GM23338 (cell line): ENCODE measurements around the gene METRN. TPM values are rescaled to one million over a fixed set of nuclear protein-coding genes. Genes with fewer than 3 reads are reported as not detected.

Experiments
- ATAC-seq: fragments of 200-7000 bp; cut with Tn5 transposase; 3 replicates; pipeline ENCODE4 v1.9.1; 2020
- DNase-seq: peaks from one replicate; pipeline ENCODE4 v3.0.0-alpha.2; 2015; ENCODE audit warnings: low spot score
- H2AFZ ChIP-seq: fragments of 200-600 bp; sonication (generic); 2 replicates; pipeline ENCODE4 v1.8.0; 2016; ENCODE audit warnings: antibody characterized with exemption, mild to moderate bottlenecking, moderate library complexity
- H3F3A ChIP-seq: fragments of 200-600 bp; sonication (generic); replicated peaks from 2 replicates; pipeline ENCODE4 v1.8.0; 2017; ENCODE audit warnings: antibody characterized with exemption, mixed run types, low read depth
- H3K27ac ChIP-seq: fragments of 200-600 bp; sonication (generic); 2 replicates; pipeline ENCODE4 v1.6.1; 2016; ENCODE audit warnings: low read depth
- H3K27me3 ChIP-seq: fragments of 200-600 bp; sonication (generic); 2 replicates; pipeline ENCODE4 v1.8.0; 2016; ENCODE audit warnings: mild to moderate bottlenecking, mixed run types, moderate library complexity; ENCODE audit not compliant: insufficient read depth
- H3K36me3 ChIP-seq: fragments of 200-600 bp; sonication (generic); 2 replicates; pipeline ENCODE4 v1.8.0; 2016; ENCODE audit warnings: mild to moderate bottlenecking; ENCODE audit not compliant: insufficient read depth
- H3K4me1 ChIP-seq: fragments of 200-600 bp; sonication (generic); 2 replicates; pipeline ENCODE4 v1.8.0; 2016; ENCODE audit warnings: mild to moderate bottlenecking, moderate library complexity; ENCODE audit not compliant: insufficient read depth
- H3K4me2 ChIP-seq: fragments of 200-600 bp; sonication (generic); 2 replicates; pipeline ENCODE4 v1.7.1; 2017; ENCODE audit warnings: mixed run types
- H3K4me3 ChIP-seq: fragments of 200-600 bp; sonication (generic); 2 replicates; pipeline ENCODE4 v1.6.1; 2016; ENCODE audit warnings: mixed run types
- H3K79me2 ChIP-seq: fragments of 200-600 bp; sonication (generic); replicated peaks from 2 replicates; pipeline ENCODE4 v1.8.0; 2017; ENCODE audit warnings: mild to moderate bottlenecking; ENCODE audit not compliant: insufficient read depth
- H3K9me2 ChIP-seq: fragments of 200-600 bp; sonication (generic); 2 replicates; pipeline ENCODE4 v1.8.0; 2017; ENCODE audit not compliant: insufficient read depth
- H4K20me1 ChIP-seq: fragments of 200-600 bp; sonication (generic); replicated peaks from 2 replicates; pipeline ENCODE4 v1.8.0; 2017; ENCODE audit warnings: mild to moderate bottlenecking; ENCODE audit not compliant: insufficient read depth
- H3K27ac Mint-ChIP-seq: 2 replicates; pipeline ENCODE4 v1.8.0; 2020; ENCODE audit warnings: inconsistent platforms, mild to moderate bottlenecking, moderate library complexity, mixed read lengths
- H3K27me3 Mint-ChIP-seq: 3 replicates; pipeline ENCODE4 v1.8.0; 2022; ENCODE audit warnings: low read depth, mild to moderate bottlenecking, moderate library complexity, mixed read lengths, inconsistent platforms; ENCODE audit not compliant: insufficient read depth, poor library complexity
- H3K36me3 Mint-ChIP-seq: 3 replicates; pipeline ENCODE4 v1.8.0; 2021; ENCODE audit warnings: low read depth, mild to moderate bottlenecking, inconsistent platforms, moderate library complexity, mixed read lengths
- H3K4me1 Mint-ChIP-seq: 3 replicates; pipeline ENCODE4 v1.8.0; 2020; ENCODE audit warnings: mild to moderate bottlenecking, inconsistent platforms, mixed read lengths
- H3K4me3 Mint-ChIP-seq: 3 replicates; pipeline ENCODE4 v1.8.0; 2021; ENCODE audit warnings: moderate library complexity, mild to moderate bottlenecking, inconsistent platforms, mixed read lengths
- H3K9me3 Mint-ChIP-seq: 3 replicates; pipeline ENCODE4 v1.8.0; 2020; ENCODE audit warnings: moderate library complexity, mild to moderate bottlenecking, inconsistent platforms, mixed read lengths
- CREB1 ChIP-seq: fragments of 250-450 bp; sonication (Bioruptor Pico); IDR thresholded peaks from 2 replicates; pipeline ENCODE4 v1.5.0; 2020; ENCODE audit warnings: low read depth, mild to moderate bottlenecking, moderate library complexity
- CTCF ChIP-seq, 2 experiments: fragments of 200-600 bp in 1 of 2; sonication (generic) in 1 of 2; conservative IDR thresholded peaks; 2 replicates each; pipeline versions ENCODE4 v1.5.1 to v1.6.1; 2016 to 2017; ENCODE audit warnings: antibody characterized with exemption in 2 of 2, low read depth in 2 of 2, mild to moderate bottlenecking in 2 of 2, moderate library complexity in 1 of 2
- ETS1 ChIP-seq: IDR thresholded peaks from 2 replicates; pipeline ENCODE4 v1.6.1; 2016; ENCODE audit warnings: antibody characterized with exemption
- EZH2 ChIP-seq: fragments of 200-600 bp; sonication (generic); IDR thresholded peaks from one replicate; pipeline ENCODE4 v1.8.0; 2017; ENCODE audit warnings: antibody characterized with exemption, mild to moderate bottlenecking, low read depth; ENCODE audit not compliant: unreplicated experiment
- EZH2phosphoT487 ChIP-seq: fragments of 200-600 bp; sonication (generic); IDR thresholded peaks from one replicate; pipeline ENCODE4 v1.8.1; 2018; ENCODE audit warnings: antibody characterized with exemption; ENCODE audit not compliant: unreplicated experiment
- JUNB ChIP-seq: IDR thresholded peaks from one replicate; pipeline ENCODE4 v1.6.1; 2016; ENCODE audit warnings: antibody characterized with exemption; ENCODE audit not compliant: unreplicated experiment
- NANOG ChIP-seq: IDR thresholded peaks from 2 replicates; pipeline ENCODE4 v1.6.1; 2016; ENCODE audit warnings: antibody characterized with exemption, borderline replicate concordance
- REST ChIP-seq: IDR thresholded peaks from one replicate; pipeline ENCODE4 v1.6.1; 2018; ENCODE audit warnings: antibody characterized with exemption; ENCODE audit not compliant: unreplicated experiment
- STAT1 ChIP-seq: IDR thresholded peaks from one replicate; pipeline ENCODE4 v1.6.1; 2016; ENCODE audit warnings: antibody characterized with exemption; ENCODE audit not compliant: unreplicated experiment
- polyA plus RNA-seq: library from polyadenylated mRNA; unstranded; fragments of >200 nt; fragmentation: Nextera tagmentation; extraction: Ambion mirVana; gene quantifications from 2 replicates; pipeline ENCODE4 v1.2.1, GENCODE V29; 2016
- total RNA-seq: library from RNA; depleted of rRNA; stranded (reverse); fragments of >200 nt; shearing (Covaris generic); gene quantifications from 2 replicates; pipeline ENCODE4 v1.2.3, GENCODE V29; 2014

The METRN gene
- total and polyA plus RNA-seq, 2 experiments from 2014 or later, result 18.7 to 33.0 TPM

GRCh38 chr16:740459-740763 is 25.5 kb downstream of the METRN start:
- Histone ChIP-seq H3K4me1 (no peaks in the 10 kb centered on the region; the same call in 1 of the 2 replicates), H3K79me2 (no peaks in the 10 kb centered on the region), H3K4me3 (peak overlapping the region; percentile 96), H3K27ac (no peak overlapping the region), H3K9me2 (no peaks in the 10 kb centered on the region), H3F3A (0 out of 2 replicates have a peak, but pooled peaks cover 6% of the 10 kb centered on the region), H3K27me3 (no peaks in the 10 kb centered on the region), H3K36me3 (no peaks in the 10 kb centered on the region), H4K20me1 (no peaks in the 10 kb centered on the region), H2AFZ (peak overlapping the region; percentile 81), H3K4me2 (peak overlapping the region; percentile 95)
- peaks cover 13% of the 10 kb centered on the region for H3K4me1 Mint-ChIP-seq
- H3K9me3 Mint-ChIP-seq, result no peaks in the 10 kb centered on the region
- H3K27ac Mint-ChIP-seq, result no peak overlapping the region
- DNase-seq (no peak), ATAC-seq (peak; percentile 36)
- TF ChIP-seq JUNB, result no peak
- TF ChIP-seq STAT1, result no peak
- no peak for TF ChIP-seq ETS1
- no peak for TF ChIP-seq CREB1 (CRISPR knock-in tag)
- no peak for TF ChIP-seq EZH2
- TF ChIP-seq NANOG, result no peak
- H3K4me3 Mint-ChIP-seq, result peak overlapping the region; percentile 76
- peaks cover 19% of the 10 kb centered on the region for H3K36me3 Mint-ChIP-seq
- H3K27me3 Mint-ChIP-seq, result peaks cover 17% of the 10 kb centered on the region

- Histone ChIP-seq H4K20me1 (no peaks in the 10 kb centered on the region), H3K27me3 (no peaks in the 10 kb centered on the region), H3K79me2 (no peaks in the 10 kb centered on the region), H3K4me1 (no peaks in the 10 kb centered on the region; the same call in 1 of the 2 replicates), H3K4me3 (peak within 1 kb of the TSS; percentile 96), H3F3A (0 out of 2 replicates have a peak, but pooled peaks cover 6% of the 10 kb centered on the region), H3K36me3 (no peaks in the 10 kb centered on the region), H2AFZ (peak within 1 kb of the TSS; percentile 81), H3K4me2 (peak within 1 kb of the TSS; percentile 95), H3K9me2 (no peaks in the 10 kb centered on the region), H3K27ac (peak within 1 kb of the TSS; percentile 84; the same call in 1 of the 2 replicates)
- Mint-ChIP-seq H3K36me3 (peaks cover 15% of the 10 kb centered on the region), H3K9me3 (no peaks in the 10 kb centered on the region), H3K27ac (peak within 1 kb of the TSS; percentile 94; the same call in 1 of the 2 replicates), H3K27me3 (peaks cover 17% of the 10 kb centered on the region), H3K4me3 (peak within 1 kb of the TSS; percentile 82), H3K4me1 (peaks cover 13% of the 10 kb centered on the region)
- ATAC-seq (peak; percentile 78), DNase-seq (peak; percentile 96)
- no peak for TF ChIP-seq EZH2
- TF ChIP-seq EZH2phosphoT487, result no peak
- peak; percentile 98 for TF ChIP-seq ETS1
- TF ChIP-seq CTCF (conservative IDR thresholded peaks at IDR 0.05; ENCODE audit: low read depth in 2 of 2), result peak; percentile 59 to 82
- TF ChIP-seq NANOG, result no peak
- no peak for TF ChIP-seq REST
- TF ChIP-seq JUNB, result no peak
- TF ChIP-seq CREB1 (CRISPR knock-in tag), result peak; percentile 95
- TF ChIP-seq STAT1, result no peak
Measured at GRCh38 chr16:740764-741505, 26.0 kb downstream of the METRN start, which contains the start of gene CIAO3. TSS of gene CIAO3 (minus strand) at chr16:740997. CDS start at chr16:740985, 12 bp downstream.
